GM19328 (cell line): Measurements from ENCODE around the gene SOX8.
"Not testable (repeated sequence)": the region's sequence is repeated elsewhere in the genome, so short reads cannot be mapped to it uniquely, and the experiment has no call there.

Experiments used
- ATAC-seq: cut with Tn5 transposase; IDR thresholded peaks from one replicate; pipeline ENCODE4 v1.9.1; 2021; ENCODE audit warnings: mild to moderate bottlenecking, moderate library complexity; ENCODE audit not compliant: unreplicated experiment

The SOX8 gene

DNA sequence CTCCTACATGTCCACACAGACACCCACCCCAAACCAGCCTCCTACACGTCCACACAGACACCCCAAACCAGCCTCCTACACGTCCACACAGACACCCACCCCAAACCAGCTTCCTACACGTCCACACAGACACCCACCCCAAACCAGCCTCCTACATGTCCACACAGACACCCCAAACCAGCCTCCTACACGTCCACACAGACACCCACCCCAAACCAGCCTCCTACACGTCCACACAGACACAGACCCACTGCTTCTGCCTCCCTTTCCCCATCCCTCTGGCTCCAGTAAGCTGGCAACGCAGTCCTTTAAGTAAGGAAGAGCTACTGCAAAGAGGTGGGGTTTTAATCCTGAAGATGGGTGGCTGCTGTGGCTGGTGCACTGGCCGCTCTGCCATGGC lies 27.8 kb upstream of the SOX8 start:
- ATAC-seq, result not testable (repeated sequence)

DNA sequence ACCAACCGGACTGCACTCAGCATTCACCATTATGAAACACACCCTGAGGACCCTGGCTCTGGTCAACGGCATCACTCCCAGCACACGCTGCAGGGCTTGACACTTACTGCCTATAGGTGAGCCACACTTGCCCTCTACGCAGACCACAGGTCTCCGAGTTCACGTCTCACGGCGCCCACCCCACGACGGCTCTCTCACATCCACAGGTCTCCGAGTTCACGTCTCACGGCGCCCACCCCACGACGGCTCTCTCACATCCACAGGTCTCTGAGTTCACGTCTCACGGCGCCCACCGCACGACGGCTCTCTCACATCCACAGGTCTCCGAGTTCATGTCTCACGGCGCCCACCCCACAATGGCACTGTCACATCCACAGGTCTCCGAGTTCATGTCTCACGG lies 25.8 kb upstream of the SOX8 start:
- ATAC-seq, result not testable (repeated sequence)

DNA sequence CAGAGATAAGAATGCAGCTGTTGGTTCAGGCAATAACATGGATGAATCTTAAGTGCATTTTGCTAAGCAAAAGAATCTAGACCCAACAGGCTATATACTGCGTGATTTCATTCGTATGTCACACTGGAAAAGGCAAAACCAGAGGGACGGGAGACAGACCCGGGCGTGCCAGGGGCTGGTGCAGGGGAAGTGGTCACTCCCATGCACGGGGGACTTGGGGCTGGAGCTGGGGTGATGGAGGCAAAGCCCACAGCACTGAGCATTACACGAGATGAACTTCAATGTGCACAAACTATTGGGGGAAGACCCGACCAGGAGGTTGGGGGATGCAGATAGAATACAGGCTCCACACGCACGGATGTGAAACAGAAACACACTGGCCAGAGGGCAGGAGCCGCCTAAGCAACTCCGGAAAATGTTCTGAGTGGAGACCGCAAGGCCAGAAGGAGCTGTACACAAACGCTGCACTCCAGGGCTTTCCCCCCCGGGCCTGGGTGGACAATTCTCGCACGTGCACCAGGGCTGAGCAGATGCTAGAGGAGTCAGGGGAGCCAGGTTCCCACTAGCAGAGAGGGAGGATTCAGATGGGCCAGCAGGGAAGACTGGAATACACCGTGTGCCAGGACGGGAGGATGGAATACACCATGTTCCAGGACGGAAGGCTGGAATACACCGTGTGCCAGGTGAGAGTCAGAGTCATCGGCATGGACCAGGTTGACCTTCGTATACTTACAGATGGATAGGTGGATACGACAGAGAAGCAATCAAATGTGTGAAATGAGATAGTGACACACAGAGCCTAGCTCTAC lies 22.1 kb upstream of the SOX8 start:
- no peak for ATAC-seq

- ATAC-seq, result no peak
These were observed 19.2 kb upstream of the SOX8 start for GRCh38 chr16:962366-962765.

DNA sequence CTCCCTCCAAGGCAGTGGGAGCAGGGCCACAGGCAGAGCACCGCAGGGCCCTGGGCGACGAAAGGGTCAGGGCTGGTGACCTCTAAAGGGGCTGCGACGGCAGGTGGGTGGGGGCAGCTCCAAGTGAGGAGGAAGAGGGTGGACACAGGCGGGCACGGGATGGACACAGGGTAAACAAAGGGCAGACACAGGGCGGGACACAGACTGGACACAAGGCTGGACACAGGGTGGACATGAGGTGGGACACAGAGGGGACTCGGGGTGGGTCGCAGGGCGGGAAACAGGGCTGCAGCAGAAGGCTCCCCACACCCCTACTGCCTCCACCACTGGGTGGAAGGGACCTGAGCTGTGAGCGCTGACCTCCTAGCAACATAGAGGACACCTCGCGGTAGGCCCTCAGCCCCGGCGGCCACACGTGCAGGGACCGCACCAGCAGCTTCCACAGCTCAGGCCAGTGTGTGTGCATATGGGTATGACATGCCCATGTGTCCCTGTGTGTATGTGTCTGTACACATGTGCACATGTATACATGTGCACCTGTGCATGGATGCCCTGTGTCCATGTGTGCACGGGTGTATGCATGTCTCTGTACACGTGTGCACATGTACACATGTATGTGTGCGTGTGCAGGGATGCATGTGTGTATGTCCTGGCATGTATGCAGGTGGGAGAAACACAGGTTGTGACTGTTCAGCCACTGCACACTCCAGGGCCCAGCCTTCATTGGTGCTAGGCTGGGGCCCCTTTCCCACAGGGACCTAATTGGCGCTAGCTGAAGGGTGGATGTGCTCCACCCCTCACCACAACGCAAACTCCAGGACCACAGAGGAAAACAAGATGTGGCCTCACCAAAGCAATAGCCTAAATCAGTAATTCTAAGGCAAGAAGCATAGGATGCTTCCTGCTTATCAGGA lies 18.4 kb upstream of the SOX8 start:
- ATAC-seq, result no peak

- ATAC-seq, result no peak
These were observed 17.7 kb upstream of the SOX8 start for GRCh38 chr16:963913-964312.

DNA sequence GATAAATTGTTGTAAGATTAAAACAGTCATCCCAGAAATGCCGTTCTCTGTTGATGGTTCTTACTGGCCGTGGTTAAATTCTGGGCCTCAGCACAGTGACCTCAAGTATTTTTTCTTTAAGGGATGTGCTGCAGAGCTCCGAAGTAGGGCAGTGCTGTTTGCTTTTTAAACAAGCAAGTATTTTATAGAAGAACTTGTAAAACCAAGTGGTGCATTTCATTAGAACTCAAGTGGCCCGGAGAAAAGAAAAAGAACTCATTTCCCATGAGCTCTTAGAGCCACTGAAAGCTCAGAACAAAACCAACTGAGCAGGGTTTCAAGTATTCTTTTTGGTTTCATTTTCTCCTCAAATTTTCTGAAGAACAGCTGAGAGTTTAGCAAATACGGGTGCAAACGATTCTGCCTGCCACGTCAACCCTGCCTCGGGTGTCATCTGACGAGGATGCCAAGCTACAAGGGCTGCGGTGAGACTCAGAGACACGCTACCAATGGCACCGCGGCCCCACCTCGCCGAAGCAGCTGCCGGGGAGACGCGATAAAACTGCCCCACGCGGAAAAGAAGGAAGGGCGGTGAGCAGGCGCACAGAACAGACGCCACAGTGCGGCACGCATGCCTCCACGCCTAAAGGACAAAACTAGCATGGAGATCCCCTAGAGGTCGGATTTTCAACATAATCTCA lies 17.1 kb upstream of the SOX8 start:
- ATAC-seq, result no peak

GRCh38 chr16:965036-965395 lies 16.6 kb upstream of the SOX8 start:
- ATAC-seq, result no peak

DNA sequence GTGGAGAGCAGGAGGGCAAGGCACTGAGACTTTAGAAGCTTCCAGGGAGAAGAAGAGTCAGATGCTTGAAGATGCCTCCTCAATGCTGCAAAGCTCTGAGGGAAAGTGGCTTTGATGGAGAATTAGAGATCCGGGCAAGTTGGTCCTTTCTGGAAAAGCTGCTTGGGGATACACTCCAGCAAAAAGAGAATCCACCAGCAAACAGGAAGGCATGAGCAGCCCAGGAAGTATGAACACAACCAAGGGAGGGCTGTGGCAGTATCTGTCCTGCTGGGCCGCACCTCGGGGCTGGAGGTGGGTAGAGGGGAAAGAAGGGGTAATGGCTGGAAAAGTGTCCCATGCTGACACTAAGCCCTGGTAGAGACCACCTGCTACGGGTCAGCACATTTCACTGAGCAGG lies 16.1 kb upstream of the SOX8 start:
- ATAC-seq, result no peak

- ATAC-seq, result no peak
These were observed 15.5 kb upstream of the SOX8 start for GRCh38 chr16:966035-966434.

- ATAC-seq, result no peak
These were observed 15.1 kb upstream of the SOX8 start for GRCh38 chr16:966505-966904.

GRCh38 chr16:967077-967541 lies 14.5 kb upstream of the SOX8 start:
- ATAC-seq, result no peak

DNA sequence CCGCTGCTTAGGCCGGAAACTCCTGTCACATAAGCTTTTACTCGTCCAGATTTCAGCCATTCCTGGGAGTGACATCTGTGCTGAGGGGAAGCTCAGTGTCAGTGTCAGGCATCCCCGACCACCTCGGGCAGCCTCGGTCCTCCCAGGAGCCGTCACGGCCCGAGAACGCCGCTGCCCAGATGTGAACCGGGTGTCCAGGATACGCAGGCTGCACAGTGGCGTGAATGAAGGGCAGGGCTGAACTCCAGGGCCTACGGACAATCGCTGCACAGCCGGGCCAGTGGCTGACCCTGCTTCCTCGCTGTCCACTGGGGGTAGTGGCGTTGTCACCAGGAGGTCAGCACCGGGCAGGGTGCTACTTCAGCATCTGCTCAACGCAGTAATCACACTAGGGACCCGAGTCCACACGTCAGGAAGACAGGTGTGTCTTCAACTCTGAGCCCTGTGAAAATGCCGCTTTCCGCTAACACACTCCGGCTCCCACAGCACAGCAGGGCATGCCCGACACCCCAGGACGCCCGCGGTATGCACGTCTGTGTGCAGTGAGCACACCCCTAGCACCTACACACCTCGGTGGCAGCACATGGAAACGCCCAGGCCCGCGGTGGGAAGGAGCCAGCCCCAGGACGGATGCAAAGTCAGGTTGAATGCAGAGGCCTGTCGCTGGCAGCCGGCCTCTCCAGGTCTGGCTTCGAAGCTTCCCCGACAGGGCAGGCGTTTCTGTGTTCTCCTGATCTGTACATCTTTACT lies 13.8 kb upstream of the SOX8 start:
- ATAC-seq, result no peak

DNA sequence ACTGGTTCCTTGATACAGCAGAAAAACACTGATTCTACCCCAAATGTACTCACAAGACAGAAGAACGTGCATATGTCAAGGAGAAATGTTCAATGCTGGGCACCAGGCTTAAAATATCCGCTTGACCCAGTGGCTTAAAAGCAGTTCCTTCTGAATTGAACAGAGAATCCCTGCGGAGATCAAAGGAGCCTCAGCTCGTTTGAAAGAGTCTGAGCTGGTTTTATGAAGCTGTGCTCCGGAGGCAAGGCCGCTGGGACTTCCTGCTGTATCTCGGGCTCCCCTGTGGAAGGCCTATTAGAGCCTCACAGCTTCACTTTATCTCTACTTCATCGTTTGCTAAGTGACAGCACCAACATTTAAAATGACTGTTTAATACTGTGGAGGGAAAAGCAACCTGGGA lies 12.9 kb upstream of the SOX8 start:
- no peak for ATAC-seq

- no peak for ATAC-seq
These were observed 11.8 kb upstream of the SOX8 start for GRCh38 chr16:969508-970385.

- ATAC-seq, result peak; percentile 33
These were observed 11.2 kb upstream of the SOX8 start for GRCh38 chr16:970386-970765.

- peak; percentile 78 for ATAC-seq
These were observed 10.6 kb upstream of the SOX8 start, which contains the start of gene LMF1 for GRCh38 chr16:970766-971581. LMF1 (minus strand) TSS chr16:970984; CDS start chr16:970980, 4 bp downstream.

GRCh38 chr16:971582-971905 lies 10.0 kb upstream of the SOX8 start:
- ATAC-seq, result no peak

DNA sequence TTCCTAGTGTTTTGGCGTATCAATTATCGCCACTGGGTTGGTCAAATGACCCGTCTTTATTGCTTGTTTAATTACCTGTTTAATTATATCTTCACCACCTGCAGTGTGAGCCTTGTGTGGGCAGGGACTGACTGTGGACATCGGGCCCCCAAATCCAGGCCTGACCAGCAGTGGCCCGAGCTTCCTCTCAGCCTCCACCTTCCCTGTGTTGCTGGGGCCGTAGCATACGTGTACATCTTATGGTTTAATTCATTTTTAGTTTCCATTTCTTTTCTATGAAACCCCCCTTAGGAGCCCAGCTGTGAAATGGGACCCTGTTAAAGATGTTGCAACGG lies 9.6 kb upstream of the SOX8 start:
- ATAC-seq, result no peak
